NCI-H774 (cell line): Measurements from ENCODE around the gene SRMS.

ENCODE experiments used
- DNase-seq: peaks from one replicate; lab custom pipeline; 2025; lab: John Stamatoyannopoulos, UW

SRMS gene

GRCh38 chr20:63552481-63553249 lies 5.1 kb upstream of the SRMS start:
- no peak for DNase-seq

- no peak for DNase-seq
Observed at GRCh38 chr20:63551068-63551467, 3.5 kb upstream of the SRMS start.

- no peak for DNase-seq
Observed at GRCh38 chr20:63549679-63550282, 2.2 kb upstream of the SRMS start.

GRCh38 chr20:63549019-63549418 lies 1.5 kb upstream of the SRMS start:
- no peak for DNase-seq

- no peak for DNase-seq
Observed at GRCh38 chr20:63548542-63548941, 993 bp upstream of the SRMS start.

GRCh38 chr20:63546956-63547724 lies 409 bp downstream of the SRMS start:
- DNase-seq = no peak

GRCh38 chr20:63546256-63546955 lies 1.1 kb downstream of the SRMS start:
- DNase-seq = no peak

- DNase-seq = no peak
Observed at GRCh38 chr20:63545814-63546213, 1.7 kb downstream of the SRMS start.

- DNase-seq = no peak
Observed at GRCh38 chr20:63544958-63545516, 2.5 kb downstream of the SRMS start.

GRCh38 chr20:63544241-63544957 lies 3.1 kb downstream of the SRMS start:
- DNase-seq = no peak

- DNase-seq = no peak
Observed at GRCh38 chr20:63543733-63544132, 3.8 kb downstream of the SRMS start.

- DNase-seq = no peak
Observed at GRCh38 chr20:63543131-63543530, 4.4 kb downstream of the SRMS start.

- no peak for DNase-seq
Observed at GRCh38 chr20:63542696-63543095, 4.9 kb downstream of the SRMS start.

GRCh38 chr20:63542031-63542559 lies 5.5 kb downstream of the SRMS start:
- DNase-seq = peak; percentile 27

- no peak for DNase-seq
Observed at GRCh38 chr20:63541371-63541770, 6.2 kb downstream of the SRMS start.

- DNase-seq = no peak
Observed at GRCh38 chr20:63540417-63541186, 6.9 kb downstream of the SRMS start.

GRCh38 chr20:63539441-63540370 lies 7.8 kb downstream of the SRMS start:
- no peak for DNase-seq

GRCh38 chr20:63539092-63539430 lies 8.5 kb downstream of the SRMS start:
- DNase-seq = no peak
